NCI-H1436 treated with DMSO at 0.1 percent for 48 hours (cell line): ENCODE measurements around the gene GLRA2.

Source experiments
- DNase-seq: peaks from one replicate; lab custom pipeline; 2025; lab: John Stamatoyannopoulos, UW

Gene GLRA2

GRCh38 chrX:14529290-14529989 lies at the start of gene GLRA2:
TSS of gene GLRA2 (plus strand) at chrX:14529536. CDS start at chrX:14530058, 522 bp downstream.
- DNase-seq = no peak

- no peak for DNase-seq
These were observed 39.9 kb upstream of the GLRA2 start for GRCh38 chrX:14489437-14489836.

GRCh38 chrX:14491689-14492088 lies 37.6 kb upstream of the GLRA2 start:
- no peak for DNase-seq

GRCh38 chrX:14496674-14497073 lies 32.7 kb upstream of the GLRA2 start:
- no peak for DNase-seq

- DNase-seq = no peak
These were observed 32.1 kb upstream of the GLRA2 start for GRCh38 chrX:14497184-14497666.

- no peak for DNase-seq
These were observed 28.0 kb upstream of the GLRA2 start for GRCh38 chrX:14501327-14501726.

GRCh38 chrX:14504960-14505538 lies 24.3 kb upstream of the GLRA2 start:
- DNase-seq = no peak

- DNase-seq = no peak
These were observed 23.7 kb upstream of the GLRA2 start for GRCh38 chrX:14505648-14506047.

GRCh38 chrX:14506866-14507265 lies 22.5 kb upstream of the GLRA2 start:
- no peak for DNase-seq

- no peak for DNase-seq
These were observed 21.2 kb upstream of the GLRA2 start for GRCh38 chrX:14508025-14508690.

- DNase-seq = no peak
These were observed 19.8 kb upstream of the GLRA2 start for GRCh38 chrX:14509325-14510057.

- no peak for DNase-seq
These were observed 577 bp upstream of the GLRA2 start for GRCh38 chrX:14528629-14529289.

GRCh38 chrX:14533867-14534266 lies 4.5 kb downstream of the GLRA2 start:
- no peak for DNase-seq

GRCh38 chrX:14546190-14546589 lies 16.9 kb downstream of the GLRA2 start:
- DNase-seq = no peak

- DNase-seq = no peak
These were observed 24.9 kb downstream of the GLRA2 start for GRCh38 chrX:14554131-14554715.

- DNase-seq = no peak
These were observed 34.7 kb downstream of the GLRA2 start for GRCh38 chrX:14564058-14564457.

GRCh38 chrX:14573161-14573560 lies 43.8 kb downstream of the GLRA2 start:
- no peak for DNase-seq

- no peak for DNase-seq
These were observed 51.7 kb downstream of the GLRA2 start for GRCh38 chrX:14581081-14581480.

GRCh38 chrX:14584548-14584947 lies 55.2 kb downstream of the GLRA2 start:
- no peak for DNase-seq

GRCh38 chrX:14590216-14590615 lies 60.9 kb downstream of the GLRA2 start:
- no peak for DNase-seq

- DNase-seq = no peak
These were observed 61.5 kb downstream of the GLRA2 start for GRCh38 chrX:14590693-14591424.
